HUES64 (cell line): ENCODE results near the gene CAMKK2.

Experiments used
- H3K27ac ChIP-seq: 2 replicates; pipeline ENCODE4 v1.7.0; 2013; ENCODE audit warnings: low read depth, low read length, inconsistent platforms
- H3K27me3 ChIP-seq: 2 replicates; pipeline ENCODE4 v1.6.1; 2013; ENCODE audit warnings: mild to moderate bottlenecking, low read length; ENCODE audit not compliant: insufficient read depth
- H3K36me3 ChIP-seq: 2 replicates; pipeline ENCODE4 v1.6.1; 2013; ENCODE audit warnings: mild to moderate bottlenecking, low read length; ENCODE audit not compliant: insufficient read depth
- H3K4me1 ChIP-seq: 2 replicates; pipeline ENCODE4 v1.6.1; 2013; ENCODE audit warnings: mild to moderate bottlenecking, low read length, moderate library complexity; ENCODE audit not compliant: insufficient read depth
- H3K4me3 ChIP-seq: 2 replicates; pipeline ENCODE4 v1.5.1; 2013; ENCODE audit warnings: mild to moderate bottlenecking, low read length, moderate library complexity
- H3K9ac ChIP-seq: 2 replicates; pipeline ENCODE4 v1.6.1; 2013; ENCODE audit warnings: mild to moderate bottlenecking, low read depth, low read length
- H3K9me3 ChIP-seq: 2 replicates; pipeline ENCODE4 v1.6.1; 2013; ENCODE audit warnings: low read depth, low read length; ENCODE audit not compliant: insufficient read depth
- WGBS: fragments of 150-250, 120-280 bp; methylation state at CpG from one replicate; pipeline ENCODE4 v1.1.7; 2013; ENCODE audit warnings: missing lambda C conversion rate; 5-methylcytosine and 5-hydroxymethylcytosine counted together

The CAMKK2 gene

DNA sequence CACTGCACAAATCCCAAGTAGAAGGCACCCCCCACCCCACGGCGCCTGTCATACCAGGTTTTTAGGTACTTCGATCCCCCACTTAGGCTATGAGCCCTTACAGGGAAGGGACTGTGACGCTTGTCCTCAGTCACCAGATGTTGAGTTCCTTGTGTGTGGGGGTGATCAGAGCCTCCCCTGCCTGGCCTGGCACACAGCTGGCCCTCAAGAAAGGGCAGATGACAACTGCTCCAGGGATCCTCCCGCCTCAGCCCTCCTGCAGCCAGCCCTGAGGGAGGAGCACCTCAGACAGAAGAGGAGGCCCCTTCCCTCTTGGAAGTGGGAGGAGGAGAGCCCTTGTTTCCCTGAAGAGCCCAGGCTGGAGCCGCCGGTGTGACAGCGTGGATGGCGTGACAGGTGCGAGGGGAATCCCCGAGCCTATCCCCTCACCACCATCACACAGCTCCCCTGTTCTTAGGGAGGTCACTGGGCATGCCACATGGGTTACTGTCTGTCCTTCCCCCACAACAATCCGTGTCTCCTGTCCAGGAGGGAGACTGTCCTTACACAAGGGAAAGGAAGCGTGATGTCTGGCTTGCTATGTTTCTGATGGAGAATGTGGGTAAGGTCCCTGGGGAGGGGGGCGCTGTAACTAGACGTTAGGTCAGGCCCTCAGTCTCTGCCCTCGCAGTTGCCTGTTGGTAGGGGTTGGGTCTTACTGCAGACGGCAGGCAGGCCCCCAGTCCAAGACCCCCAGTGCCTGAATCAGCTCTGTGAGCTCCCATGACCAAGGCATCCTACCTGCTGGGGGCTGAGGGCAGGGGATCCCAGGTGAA lies 55.1 kb downstream of the CAMKK2 start:
- peaks cover 28% of the 10 kb centered on the region for H3K4me1 ChIP-seq
- H3K27ac ChIP-seq = no peak overlapping the region
- H3K36me3 ChIP-seq = peaks cover 20% of the 10 kb centered on the region
- no peaks in the 10 kb centered on the region for H3K27me3 ChIP-seq
- H3K9me3 ChIP-seq = no peaks in the 10 kb centered on the region
- H3K4me3 ChIP-seq = no peak overlapping the region
- WGBS = 93% methylated on average over 17 of the region's 17 CpGs
- no peak overlapping the region for H3K9ac ChIP-seq

DNA sequence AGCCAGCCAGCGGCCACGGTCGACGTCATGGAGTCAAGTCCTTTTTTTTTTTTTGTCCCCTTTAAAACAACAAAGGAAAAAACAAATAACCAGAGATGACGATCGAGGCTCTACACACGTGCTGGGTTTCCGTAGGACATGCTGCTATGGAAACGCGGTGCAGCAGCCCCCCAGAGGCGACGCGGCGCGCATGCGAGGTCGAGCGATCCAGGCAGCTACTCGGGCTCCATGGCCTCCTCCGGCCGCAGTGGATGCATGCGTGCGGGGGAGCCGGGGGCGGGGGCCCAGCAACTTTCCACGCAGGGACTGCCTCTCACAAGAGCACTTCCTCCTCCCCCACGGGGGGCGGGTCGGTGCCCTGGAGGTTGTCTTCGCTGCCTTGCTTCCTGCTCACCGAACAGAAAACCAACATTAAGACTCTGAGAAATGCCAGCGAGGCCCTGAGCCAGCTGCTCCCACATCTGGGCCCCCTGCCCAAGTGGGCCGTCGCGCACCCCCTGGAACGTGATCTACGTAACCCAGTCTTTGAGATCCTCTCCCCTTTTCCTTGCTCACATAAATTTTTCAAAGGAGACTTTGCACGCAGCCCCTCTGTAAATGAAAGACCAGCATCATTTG lies 55.9 kb downstream of the CAMKK2 start:
- whole genome bisulfite sequencing = 83% methylated on average over 38 of the region's 38 CpGs
- no peaks in the 10 kb centered on the region for H3K27me3 ChIP-seq
- H3K9ac ChIP-seq = no peak overlapping the region

DNA sequence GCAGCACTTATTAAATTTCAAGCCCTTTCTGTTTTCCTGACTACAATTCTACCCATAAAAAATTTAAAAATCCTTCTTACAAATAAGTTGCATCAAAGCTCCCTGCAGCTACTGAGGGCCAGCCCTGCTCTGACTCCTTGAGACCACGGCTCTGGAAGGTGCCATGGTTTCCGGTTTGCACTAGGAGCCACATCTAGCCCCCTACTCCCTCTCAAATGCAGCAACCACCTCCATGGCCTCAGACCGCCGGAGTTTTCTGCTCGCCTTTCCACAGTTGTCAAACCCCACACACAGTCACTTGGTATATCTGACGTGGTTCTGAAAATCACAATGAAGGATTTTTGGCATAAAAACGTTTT lies 56.5 kb downstream of the CAMKK2 start:
- Histone ChIP-seq H3K4me3 (no peak overlapping the region), H3K36me3 (peaks cover 19% of the 10 kb centered on the region)
- 93% methylated on average over 7 of the region's 7 CpGs for WGBS

More for the DNA sequence above, 55.9 kb downstream of the CAMKK2 start:
- Histone ChIP-seq H3K9me3 (no peaks in the 10 kb centered on the region), H3K36me3 (peaks cover 20% of the 10 kb centered on the region), H3K4me3 (no peak overlapping the region), H3K4me1 (peaks cover 28% of the 10 kb centered on the region), H3K27ac (no peak overlapping the region)

GRCh38 chr12:121239351-121240061 lies 57.0 kb downstream of the CAMKK2 start:
- H3K9ac ChIP-seq = no peak overlapping the region
- 95% methylated on average over 6 of the region's 6 CpGs for WGBS
- peaks cover 28% of the 10 kb centered on the region for H3K4me1 ChIP-seq
- H3K27ac ChIP-seq = peak overlapping the region; percentile 74
- H3K36me3 ChIP-seq = peaks cover 14% of the 10 kb centered on the region
- no peak overlapping the region for H3K4me3 ChIP-seq
- no peaks in the 10 kb centered on the region for H3K27me3 ChIP-seq
- H3K9me3 ChIP-seq = no peaks in the 10 kb centered on the region

More for the DNA sequence above, 56.5 kb downstream of the CAMKK2 start:
- Histone ChIP-seq H3K9ac (no peak overlapping the region), H3K27me3 (no peaks in the 10 kb centered on the region), H3K4me1 (peaks cover 28% of the 10 kb centered on the region), H3K9me3 (no peaks in the 10 kb centered on the region), H3K27ac (no peak overlapping the region)

- Histone ChIP-seq H3K36me3 (peaks cover 9% of the 10 kb centered on the region), H3K4me3 (no peak overlapping the region), H3K9ac (no peak overlapping the region; the same call in 1 of the 2 replicates), H3K9me3 (no peaks in the 10 kb centered on the region), H3K4me1 (peaks cover 28% of the 10 kb centered on the region), H3K27ac (peak overlapping the region; percentile 74), H3K27me3 (no peaks in the 10 kb centered on the region)
- WGBS = 62% methylated on average over 7 of the region's 7 CpGs
Observed at GRCh38 chr12:121238604-121239350, 57.7 kb downstream of the CAMKK2 start.

DNA sequence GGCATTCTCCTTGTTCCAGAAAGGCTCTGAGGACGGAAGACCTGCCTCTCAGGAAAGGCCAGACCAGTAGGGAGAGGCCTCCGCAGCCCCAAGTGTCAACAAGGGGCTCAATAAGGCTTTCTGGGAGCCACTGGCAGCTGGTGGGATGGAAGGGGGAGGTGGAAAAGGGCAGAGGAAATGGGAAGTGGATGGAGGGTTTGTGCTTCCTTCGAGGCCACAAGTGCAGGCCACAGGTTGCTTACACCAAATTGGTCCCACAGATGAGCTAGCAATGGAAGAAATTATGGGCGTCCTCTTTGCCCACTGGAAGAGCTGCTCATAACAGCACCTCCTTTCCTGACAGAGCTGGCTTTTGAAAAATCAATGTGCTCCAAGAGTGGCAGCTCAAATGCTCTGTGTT lies 58.4 kb downstream of the CAMKK2 start:
- H3K9ac ChIP-seq = no peak overlapping the region
- H3K27ac ChIP-seq = peak overlapping the region; percentile 74; the same call in 1 of the 2 replicates
- H3K9me3 ChIP-seq = no peaks in the 10 kb centered on the region
- 0 out of 2 replicates have a peak, but pooled peaks cover 4% of the 10 kb centered on the region for H3K36me3 ChIP-seq
- no peaks in the 10 kb centered on the region for H3K27me3 ChIP-seq
- H3K4me3 ChIP-seq = no peak overlapping the region
- peaks cover 28% of the 10 kb centered on the region for H3K4me1 ChIP-seq
- 89% methylated on average over 4 of the region's 4 CpGs for WGBS

- Histone ChIP-seq H3K9ac (no peak overlapping the region), H3K4me1 (peaks cover 28% of the 10 kb centered on the region), H3K4me3 (no peak overlapping the region), H3K36me3 (0 out of 2 replicates have a peak, but pooled peaks cover 4% of the 10 kb centered on the region), H3K27ac (no peak overlapping the region), H3K9me3 (no peaks in the 10 kb centered on the region), H3K27me3 (no peaks in the 10 kb centered on the region)
- 97% methylated on average over 8 of the region's 8 CpGs for WGBS
Observed at GRCh38 chr12:121237415-121237814, 59.1 kb downstream of the CAMKK2 start.

DNA sequence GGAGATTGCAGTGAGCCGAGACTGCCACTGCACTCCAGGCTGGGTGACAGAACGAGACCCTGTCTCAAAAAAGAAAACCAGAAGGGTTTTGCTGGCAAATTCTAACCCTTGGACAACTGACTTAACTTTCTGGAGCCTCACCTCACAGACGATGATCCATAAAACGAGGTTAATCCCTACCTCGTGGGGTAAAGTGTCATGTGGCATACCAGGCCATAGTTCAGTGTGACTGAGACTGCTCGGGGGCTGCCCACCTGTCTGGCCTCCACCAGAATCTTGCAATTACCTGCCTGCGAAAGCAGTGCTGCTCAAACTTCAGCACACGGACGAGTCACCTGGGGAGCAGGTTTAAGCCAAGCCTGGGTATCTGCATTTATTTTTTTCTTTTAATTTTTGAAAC lies 59.7 kb downstream of the CAMKK2 start:
- H3K27ac ChIP-seq = no peak overlapping the region
- H3K27me3 ChIP-seq = no peaks in the 10 kb centered on the region
- H3K9ac ChIP-seq = no peak overlapping the region
- 95% methylated on average over 9 of the region's 9 CpGs for WGBS
- H3K9me3 ChIP-seq = no peaks in the 10 kb centered on the region
- no peak overlapping the region for H3K4me3 ChIP-seq
- H3K36me3 ChIP-seq = 0 out of 2 replicates have a peak, but pooled peaks cover 4% of the 10 kb centered on the region
- H3K4me1 ChIP-seq = peaks cover 28% of the 10 kb centered on the region

DNA sequence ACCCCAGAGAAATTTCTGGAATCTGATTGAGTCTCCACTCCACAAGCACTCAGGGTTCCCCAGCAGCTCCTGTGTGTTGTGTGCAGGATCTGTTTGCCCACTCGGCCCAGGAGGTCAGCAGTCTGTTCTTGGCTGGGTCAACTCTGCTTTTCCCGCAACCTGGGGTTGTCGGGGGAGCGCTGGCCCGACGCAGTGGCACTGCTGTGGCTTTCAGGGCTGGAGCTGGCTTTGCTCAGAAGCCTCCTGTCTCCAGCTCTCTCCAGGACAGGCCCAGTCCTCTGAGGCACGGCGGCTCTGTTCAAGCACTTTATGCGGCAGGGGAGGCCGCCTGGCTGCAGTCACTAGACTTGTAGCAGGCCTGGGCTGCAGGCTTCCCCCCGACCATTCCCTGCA lies 62.9 kb downstream of the CAMKK2 start:
- Histone ChIP-seq H3K9ac (no peak overlapping the region), H3K27me3 (no peaks in the 10 kb centered on the region), H3K36me3 (peaks cover 5% of the 10 kb centered on the region; the same call in 1 of the 2 replicates), H3K27ac (no peak overlapping the region), H3K9me3 (no peaks in the 10 kb centered on the region), H3K4me3 (no peak overlapping the region), H3K4me1 (peaks cover 7% of the 10 kb centered on the region)
- 92% methylated on average over 11 of the region's 11 CpGs for WGBS

DNA sequence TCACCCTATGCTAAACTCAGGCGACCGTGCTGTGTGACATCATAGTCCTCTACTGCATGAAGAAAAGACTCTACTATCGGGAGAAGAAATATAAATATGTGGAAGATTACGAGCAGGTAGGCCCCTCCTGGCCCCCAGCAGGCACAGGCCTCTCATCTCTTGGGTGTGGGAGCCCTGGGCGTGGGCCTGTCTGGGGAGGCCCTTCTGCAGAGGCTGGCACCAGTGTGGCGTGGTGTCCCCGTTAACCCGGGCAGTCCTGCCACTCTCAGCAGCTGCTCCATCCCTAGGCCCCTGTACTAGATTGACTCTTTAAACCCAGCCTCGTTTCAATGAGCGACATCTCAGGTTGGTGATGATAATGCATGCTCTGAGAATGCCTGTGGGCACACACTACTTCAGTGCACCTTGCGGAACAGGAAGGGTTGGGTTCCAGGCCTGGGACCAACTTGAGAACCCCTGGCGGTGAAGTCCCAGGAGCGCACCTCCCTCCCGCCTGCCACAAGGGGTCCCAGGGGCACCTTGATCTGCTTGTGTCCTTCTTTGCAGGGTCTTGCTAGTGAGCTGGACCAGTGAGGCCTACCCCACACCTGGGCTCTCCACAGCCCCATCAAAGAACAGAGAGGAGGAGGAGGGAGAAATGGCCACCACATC lies 63.4 kb downstream of the CAMKK2 start:
- Histone ChIP-seq H3K4me1 (peaks cover 2% of the 10 kb centered on the region; the same call in 1 of the 2 replicates), H3K4me3 (no peak overlapping the region), H3K36me3 (peaks cover 7% of the 10 kb centered on the region; the same call in 1 of the 2 replicates), H3K27me3 (no peaks in the 10 kb centered on the region), H3K9ac (no peak overlapping the region), H3K9me3 (no peaks in the 10 kb centered on the region), H3K27ac (no peak overlapping the region)
- WGBS = 92% methylated on average over 14 of the region's 14 CpGs
